Activated CD8-positive, alpha-beta memory T cell treated with anti-CD3 and anti-CD28 coated beads, Interleukin-2, amount 50 U/mL, for 24 hours (primary cell): Measurements from ENCODE around the gene SERINC3.
"Not testable (repeated sequence)": the region's sequence is repeated elsewhere in the genome, so short reads cannot be mapped to it uniquely, and the experiment has no call there.

Source experiments
- DNase-seq: peaks from one replicate; pipeline ENCODE4 v3.0.0-alpha.2; 2020; ENCODE audit errors: extremely low read depth

Gene SERINC3

GRCh38 chr20:44521484-44522481 is at the start of gene SERINC3:
Gene SERINC3 (minus strand): TSS chr20:44522070. CDS start chr20:44521951, 119 bp downstream.
- DNase-seq, result peak; percentile 91

- DNase-seq, result no peak
Observed at GRCh38 chr20:44571362-44571988, 49.6 kb upstream of the SERINC3 start.

GRCh38 chr20:44570367-44570766 is 48.5 kb upstream of the SERINC3 start:
- no peak for DNase-seq

GRCh38 chr20:44566811-44567210 is 44.9 kb upstream of the SERINC3 start:
- DNase-seq, result no peak

GRCh38 chr20:44566018-44566417 is 44.1 kb upstream of the SERINC3 start:
- DNase-seq, result no peak

- DNase-seq, result no peak
Observed at GRCh38 chr20:44561876-44562275, 40.0 kb upstream of the SERINC3 start.

GRCh38 chr20:44560818-44561217 is 38.9 kb upstream of the SERINC3 start:
- DNase-seq, result not testable (repeated sequence)

- DNase-seq, result no peak
Observed at GRCh38 chr20:44560229-44560628, 38.4 kb upstream of the SERINC3 start.

GRCh38 chr20:44559302-44559701 is 37.4 kb upstream of the SERINC3 start:
- no peak for DNase-seq

GRCh38 chr20:44552950-44553908 is 31.4 kb upstream of the SERINC3 start:
- no peak for DNase-seq

GRCh38 chr20:44552568-44552949 is 30.7 kb upstream of the SERINC3 start:
- DNase-seq, result no peak

- no peak for DNase-seq
Observed at GRCh38 chr20:44552050-44552449, 30.2 kb upstream of the SERINC3 start.

GRCh38 chr20:44549123-44549522 is 27.3 kb upstream of the SERINC3 start:
- no peak for DNase-seq

GRCh38 chr20:44547419-44547818 is 25.5 kb upstream of the SERINC3 start:
- DNase-seq, result no peak

GRCh38 chr20:44544263-44544662 is 22.4 kb upstream of the SERINC3 start:
- no peak for DNase-seq

GRCh38 chr20:44543358-44543757 is 21.5 kb upstream of the SERINC3 start:
- no peak for DNase-seq

GRCh38 chr20:44542890-44543289 is 21.0 kb upstream of the SERINC3 start:
- no peak for DNase-seq

GRCh38 chr20:44541992-44542391 is 20.1 kb upstream of the SERINC3 start:
- no peak for DNase-seq

- DNase-seq, result no peak
Observed at GRCh38 chr20:44540834-44541233, 19.0 kb upstream of the SERINC3 start.

- no peak for DNase-seq
Observed at GRCh38 chr20:44537993-44538392, 16.1 kb upstream of the SERINC3 start.

- DNase-seq, result no peak
Observed at GRCh38 chr20:44536175-44536574, 14.3 kb upstream of the SERINC3 start.

- DNase-seq, result no peak
Observed at GRCh38 chr20:44533928-44534327, 12.1 kb upstream of the SERINC3 start.
